Thyroid gland (tissue), 4 donors: ENCODE data around the gene ASB4. TPM values are rescaled to one million over a fixed set of nuclear protein-coding genes. Genes with fewer than 3 reads are reported as not detected.

Experiments
- DNase-seq, 2 donors: peaks; one replicate each; pipeline ENCODE4 v3.0.0-alpha.2; 2019
- H3K27ac ChIP-seq, 3 donors: fragments of 200-600 bp; sonication (generic); 1 replicate in 2 of 3; 2 replicates in 1 of 3; pipeline ENCODE4 v1.5.1; 2016 to 2019; ENCODE audit warnings: mild to moderate bottlenecking in 1 of 3, moderate library complexity in 1 of 3
- H3K27me3 ChIP-seq: fragments of 200-600 bp; sonication (generic); one replicate; pipeline ENCODE4 v1.5.1; 2019
- H3K36me3 ChIP-seq, 2 donors: fragments of 200-600 bp; sonication (generic); one replicate each; pipeline ENCODE4 v1.5.1; 2016 to 2019
- H3K4me1 ChIP-seq, 2 donors: fragments of 200-600 bp; sonication (generic); one replicate each; pipeline ENCODE4 v1.5.1; 2017 to 2019
- H3K4me3 ChIP-seq, 3 donors: fragments of 200-600 bp; sonication (generic); replicated peaks in 1 of 3; 1 replicate in 2 of 3; 2 replicates in 1 of 3; pipeline ENCODE4 v1.5.1; 2016; ENCODE audit warnings: mild to moderate bottlenecking in 1 of 3
- H3K9me3 ChIP-seq: fragments of 200-600 bp; sonication (generic); one replicate; pipeline ENCODE4 v1.5.1; 2017
- CTCF ChIP-seq, 6 experiments: fragments of 200-600 bp in 3 of 6; fragments of 450-650 bp in 3 of 6; sonication (generic) in 3 of 6; IDR thresholded peaks; one replicate each; pipeline ENCODE4 v1.5.1; 2016 to 2019; ENCODE audit warnings: antibody characterized with exemption in 6 of 6, mild to moderate bottlenecking in 2 of 6, inconsistent platforms in 1 of 6, moderate library complexity in 1 of 6
- POLR2A ChIP-seq, 2 donors: fragments of 450-650 bp; IDR thresholded peaks; one replicate each; pipeline ENCODE4 v1.6.1; 2017; ENCODE audit warnings: antibody characterized with exemption in 2 of 2, mild to moderate bottlenecking in 2 of 2, moderate library complexity in 1 of 2
- WGBS, 2 donors: methylation state at CpG; one replicate each; pipeline ENCODE4 v1.1.5; 2017; 5-methylcytosine and 5-hydroxymethylcytosine counted together
- intact Hi-C: fragments of 100-400 bp; cut with DNase I; formaldehyde crosslinking; loops from one replicate; pipeline ENCODE4 v1.15.1; 2023
- total RNA-seq, 4 donors: library from RNA; depleted of rRNA; stranded (reverse); fragments of >200 nt; gene quantifications; one replicate each; pipeline ENCODE4 v1.2.3, GENCODE V29; 2016

ASB4 gene
- total RNA-seq, 4 donors from 2014 or later, result 0.22 TPM; not detected in 3

DNA sequence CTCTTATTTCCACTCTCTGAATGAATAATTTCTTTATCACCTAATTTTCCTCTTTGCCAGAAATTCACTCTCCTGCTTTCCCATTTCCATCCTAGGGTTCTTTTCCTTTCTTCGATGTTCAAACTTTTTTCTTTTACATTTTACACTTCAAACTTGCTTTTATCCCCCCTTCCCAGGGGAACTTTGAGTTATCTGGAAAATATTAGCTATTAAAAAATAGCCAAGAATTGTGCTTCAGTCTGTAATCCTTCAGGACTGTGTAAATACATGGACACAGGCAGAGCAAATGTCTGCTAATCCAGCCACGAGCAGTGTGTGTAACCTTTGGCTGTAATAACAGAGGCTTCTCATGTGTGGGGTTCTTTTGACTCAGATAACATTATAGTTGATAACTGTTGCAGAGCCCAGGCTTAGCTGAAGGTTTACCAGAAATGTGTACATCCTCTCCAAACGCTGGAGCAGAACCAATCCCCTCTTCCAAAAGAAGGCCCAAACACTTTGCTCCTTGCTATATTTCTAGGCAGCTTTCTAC is 4.6 kb downstream of the ASB4 start:
- no peaks in the 10 kb centered on the region for H3K36me3 ChIP-seq
- H3K27ac ChIP-seq, result no peak overlapping the region
- H3K9me3 ChIP-seq, result no peaks in the 10 kb centered on the region
- no peaks in the 10 kb centered on the region for H3K27me3 ChIP-seq
- no peak for DNase-seq
- 70 to 71% methylated on average over 3 of the region's 3 CpGs for WGBS, 2 donors
- H3K4me1 ChIP-seq, result peaks cover 0 to 4% of the 10 kb centered on the region in 2 donors
- TF ChIP-seq CTCF (IDR thresholded peaks at IDR 0.05) (no peak), POLR2A (IDR thresholded peaks at IDR 0.05) (no peak)
- intact Hi-C loops, result no loop called here
- no peak overlapping the region for H3K4me3 ChIP-seq

GRCh38 chr7:95491201-95491600 is 5.5 kb downstream of the ASB4 start:
- intact Hi-C loops, result no loop called here
- H3K9me3 ChIP-seq, result no peaks in the 10 kb centered on the region
- peaks cover 0 to 4% of the 10 kb centered on the region in 2 donors for H3K4me1 ChIP-seq
- H3K27ac ChIP-seq, result no peak overlapping the region
- no peaks in the 10 kb centered on the region for H3K36me3 ChIP-seq
- H3K4me3 ChIP-seq, result no peak overlapping the region
- H3K27me3 ChIP-seq, result no peaks in the 10 kb centered on the region
- TF ChIP-seq CTCF (IDR thresholded peaks at IDR 0.05), result no peak
- 89% methylated on average over 4 of the region's 4 CpGs for WGBS, 2 donors
- DNase-seq, result no peak

DNA sequence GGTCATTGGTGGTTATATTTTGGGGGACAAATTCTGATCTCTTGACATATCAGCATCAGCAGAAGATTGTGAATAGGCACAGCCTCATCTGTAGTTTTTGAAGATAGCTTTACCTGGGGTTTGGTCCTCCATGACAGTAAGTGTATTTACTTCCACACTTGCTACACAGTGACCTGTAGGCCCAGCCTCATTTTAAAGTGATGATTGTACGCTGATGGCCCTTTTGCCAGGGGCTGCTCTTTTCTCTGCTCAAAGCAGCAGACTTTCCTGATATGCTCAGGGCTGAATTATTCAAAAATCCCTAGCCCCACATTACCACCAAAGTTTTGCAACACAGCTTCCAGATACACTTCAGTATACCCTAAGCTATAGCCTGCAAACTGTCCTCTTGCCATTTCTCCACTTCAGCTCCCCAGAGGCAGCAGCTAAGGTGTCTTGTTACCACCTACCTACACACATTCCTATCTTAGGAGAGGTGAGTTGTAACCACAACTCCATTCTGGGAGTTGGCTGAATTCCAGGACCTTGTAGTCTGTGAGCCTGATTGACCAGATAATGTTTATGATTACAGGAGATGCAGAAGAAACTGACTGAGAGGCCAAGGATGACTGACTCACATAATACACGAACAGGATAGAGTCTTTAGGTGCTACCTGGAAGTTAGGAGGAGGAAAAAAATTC is 6.0 kb downstream of the ASB4 start:
- Histone ChIP-seq H3K27me3 (no peaks in the 10 kb centered on the region), H3K4me3 (no peak overlapping the region), H3K27ac (no peak overlapping the region), H3K9me3 (no peaks in the 10 kb centered on the region), H3K4me1 (peaks cover 0 to 4% of the 10 kb centered on the region in 2 donors), H3K36me3 (no peaks in the 10 kb centered on the region)
- no peak for TF ChIP-seq POLR2A (IDR thresholded peaks at IDR 0.05)
- TF ChIP-seq CTCF (IDR thresholded peaks at IDR 0.05), result no peak
- intact Hi-C loops, result no loop called here
- WGBS, 2 donors, result 60 to 66% methylated on average over 2 of the region's 2 CpGs
- DNase-seq, result peak in 1 of 2 donors; percentile 14

DNA sequence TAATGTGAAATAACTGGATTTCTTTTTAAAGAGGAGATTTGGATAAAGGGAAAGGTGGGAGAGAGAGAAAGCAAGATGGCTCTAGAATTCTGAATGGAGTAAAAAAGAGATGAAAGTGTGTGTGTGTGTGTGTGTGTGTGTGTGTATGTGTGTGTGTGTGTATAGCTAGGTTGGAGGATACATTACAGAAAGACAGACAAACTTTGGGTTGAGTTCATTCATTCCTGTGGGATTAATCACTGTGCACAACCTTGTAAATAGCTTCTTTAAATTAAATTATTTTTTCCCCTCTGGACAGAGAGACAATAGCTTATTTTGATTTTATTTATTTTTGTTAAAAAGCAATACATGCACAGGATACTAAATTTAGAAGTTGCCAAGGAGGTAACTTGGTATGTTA is 7.5 kb downstream of the ASB4 start:
- DNase-seq, result no peak
- intact Hi-C loops, result no loop called here
- Histone ChIP-seq H3K9me3 (no peaks in the 10 kb centered on the region), H3K27ac (no peak overlapping the region), H3K36me3 (no peaks in the 10 kb centered on the region), H3K27me3 (no peaks in the 10 kb centered on the region), H3K4me1 (peaks cover 0 to 4% of the 10 kb centered on the region in 2 donors), H3K4me3 (no peak overlapping the region)
- no peak for TF ChIP-seq CTCF (IDR thresholded peaks at IDR 0.05)
- no peak for TF ChIP-seq POLR2A (IDR thresholded peaks at IDR 0.05)

DNA sequence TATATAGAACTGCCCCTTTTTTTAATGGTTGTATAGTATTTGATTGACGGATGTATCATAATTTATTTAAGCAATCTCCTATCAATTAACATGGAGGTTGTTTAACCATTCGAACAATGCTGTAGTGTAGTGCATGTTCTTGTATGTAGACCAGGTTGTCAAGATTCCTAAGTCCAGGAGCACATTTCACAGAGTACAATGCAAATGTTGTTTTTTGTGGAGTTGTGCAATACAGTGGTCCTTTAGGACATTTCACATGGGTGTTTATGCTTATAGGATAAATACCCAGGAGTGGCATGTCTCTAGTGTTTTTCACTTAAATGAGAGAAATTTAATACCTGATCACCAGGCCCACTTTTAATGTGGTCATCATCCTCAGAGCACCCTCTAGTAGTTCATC is 8.1 kb downstream of the ASB4 start:
- DNase-seq, result no peak
- 75 to 91% methylated on average over 2 of the region's 2 CpGs for WGBS, 2 donors

More for the DNA sequence above, 8.1 kb downstream of the ASB4 start:
- Histone ChIP-seq H3K27ac (no peak overlapping the region), H3K27me3 (no peaks in the 10 kb centered on the region), H3K9me3 (no peaks in the 10 kb centered on the region), H3K4me3 (no peak overlapping the region), H3K36me3 (no peaks in the 10 kb centered on the region), H3K4me1 (peaks cover 0 to 4% of the 10 kb centered on the region in 2 donors)
- intact Hi-C loops, result no loop called here
- no peak for TF ChIP-seq POLR2A (IDR thresholded peaks at IDR 0.05)
- TF ChIP-seq CTCF (IDR thresholded peaks at IDR 0.05), result no peak
